OCI-LY1 (cell line): ENCODE results near the gene CST4.

Source experiments
- H2AFZ ChIP-seq: fragments of 200-600 bp; sonication (generic), shearing (Covaris generic); 2 replicates; pipeline ENCODE4 v1.6.0; 2014; ENCODE audit warnings: antibody characterized with exemption, mild to moderate bottlenecking, low read length
- H3F3A ChIP-seq: fragments of 200-600 bp; sonication (generic), shearing (Covaris generic); 2 replicates; pipeline ENCODE4 v1.6.0; 2014; ENCODE audit warnings: mild to moderate bottlenecking, antibody characterized with exemption, low read length, moderate library complexity; ENCODE audit not compliant: insufficient read depth
- H3K27ac ChIP-seq: fragments of 200-600 bp; sonication (generic); 2 replicates; pipeline ENCODE4 v1.5.1; 2014; ENCODE audit warnings: low read length, mixed run types, mild to moderate bottlenecking, low read depth; ENCODE audit not compliant: poor library complexity, severe bottlenecking
- H3K27me3 ChIP-seq: fragments of 200-600 bp; sonication (generic); 2 replicates; pipeline ENCODE4 v1.6.0; 2014; ENCODE audit warnings: antibody characterized with exemption, mild to moderate bottlenecking, low read length, moderate library complexity; ENCODE audit not compliant: insufficient read depth
- H3K36me3 ChIP-seq: fragments of 200-600 bp; sonication (generic); 2 replicates; pipeline ENCODE4 v1.6.1; 2014; ENCODE audit warnings: mild to moderate bottlenecking, antibody characterized with exemption, low read length, moderate library complexity, mixed read lengths; ENCODE audit not compliant: insufficient read depth
- H3K4me1 ChIP-seq: fragments of 200-600 bp; sonication (generic); 2 replicates; pipeline ENCODE4 v1.5.1; 2014; ENCODE audit warnings: mild to moderate bottlenecking, low read length, moderate library complexity; ENCODE audit not compliant: insufficient read depth, severe bottlenecking
- H3K4me2 ChIP-seq: fragments of 200-600 bp; sonication (generic), shearing (Covaris generic); 2 replicates; pipeline ENCODE4 v1.6.1; 2014; ENCODE audit warnings: low read length
- H3K4me3 ChIP-seq: fragments of 200-600 bp; sonication (generic); 2 replicates; pipeline ENCODE4 v1.5.1; 2014; ENCODE audit warnings: low read length, low read depth, mild to moderate bottlenecking, mixed read lengths; ENCODE audit not compliant: poor library complexity, severe bottlenecking
- H3K79me2 ChIP-seq: fragments of 200-600 bp; shearing (Covaris generic); 2 replicates; pipeline ENCODE4 v1.6.1; 2016; ENCODE audit warnings: mixed run types, low read length, mixed read lengths; ENCODE audit not compliant: insufficient read depth
- H3K9ac ChIP-seq: fragments of 200-600 bp; sonication (generic), shearing (Covaris generic); 2 replicates; pipeline ENCODE4 v1.6.1; 2014; ENCODE audit warnings: mild to moderate bottlenecking, low read length, mixed read lengths
- H3K9me2 ChIP-seq: fragments of 200-600 bp; sonication (generic), shearing (Covaris generic); 2 replicates; pipeline ENCODE4 v1.6.1; 2014; ENCODE audit warnings: low read depth, mild to moderate bottlenecking, low read length, mixed read lengths
- H3K9me3 ChIP-seq: fragments of 200-600 bp; shearing (Covaris generic); 2 replicates; pipeline ENCODE4 v1.6.1; 2014; ENCODE audit warnings: low read length, mixed read lengths
- H4K20me1 ChIP-seq: fragments of 200-600 bp; sonication (generic), shearing (Covaris generic); 2 replicates; pipeline ENCODE4 v1.6.0; 2016; ENCODE audit warnings: mild to moderate bottlenecking, low read length; ENCODE audit not compliant: insufficient read depth
- CTCF ChIP-seq: fragments of 200-600 bp; sonication (generic), shearing (Covaris generic); IDR thresholded peaks from 2 replicates; pipeline ENCODE4 v1.5.1; 2017; ENCODE audit warnings: mild to moderate bottlenecking, antibody characterized with exemption, low read length, moderate library complexity, mixed read lengths
- EZH2 ChIP-seq: fragments of 200-600 bp; sonication (generic), shearing (Covaris generic); IDR thresholded peaks from 2 replicates; pipeline ENCODE4 v1.8.0; 2017; ENCODE audit warnings: borderline replicate concordance, mixed run types, mild to moderate bottlenecking, antibody characterized with exemption, low read length, moderate library complexity, mixed read lengths

Gene CST4

GRCh38 chr20:23691675-23692074 lies 2.8 kb upstream of the CST4 start:
- Histone ChIP-seq H3K4me3 (no peak overlapping the region), H3K79me2 (no peaks in the 10 kb centered on the region), H3K9me3 (no peaks in the 10 kb centered on the region), H3K9me2 (no peaks in the 10 kb centered on the region), H3K27me3 (no peaks in the 10 kb centered on the region), H3K9ac (no peak overlapping the region), H3K36me3 (no peaks in the 10 kb centered on the region), H2AFZ (no peak overlapping the region), H3K27ac (no peak overlapping the region), H3F3A (no peaks in the 10 kb centered on the region), H3K4me2 (no peak overlapping the region), H3K4me1 (no peaks in the 10 kb centered on the region), H4K20me1 (no peaks in the 10 kb centered on the region)
- TF ChIP-seq CTCF = no peak
- TF ChIP-seq EZH2 = no peak

GRCh38 chr20:23690581-23690980 lies 1.7 kb upstream of the CST4 start:
- H3K27ac ChIP-seq = no peak overlapping the region
- no peaks in the 10 kb centered on the region for H3F3A ChIP-seq
- H3K4me3 ChIP-seq = no peak overlapping the region
- H2AFZ ChIP-seq = no peak overlapping the region
- TF ChIP-seq EZH2 (no peak), CTCF (no peak)
- no peaks in the 10 kb centered on the region for H3K4me1 ChIP-seq
- no peaks in the 10 kb centered on the region for H4K20me1 ChIP-seq
- H3K9me2 ChIP-seq = no peaks in the 10 kb centered on the region
- no peaks in the 10 kb centered on the region for H3K79me2 ChIP-seq
- H3K9ac ChIP-seq = no peak overlapping the region
- no peak overlapping the region for H3K4me2 ChIP-seq
- no peaks in the 10 kb centered on the region for H3K36me3 ChIP-seq
- no peaks in the 10 kb centered on the region for H3K9me3 ChIP-seq
- no peaks in the 10 kb centered on the region for H3K27me3 ChIP-seq

GRCh38 chr20:23689399-23689690 lies 507 bp upstream of the CST4 start:
- H3F3A ChIP-seq = no peaks in the 10 kb centered on the region
- no peak overlapping the region for H3K27ac ChIP-seq
- H3K4me3 ChIP-seq = no peak overlapping the region
- H3K27me3 ChIP-seq = no peaks in the 10 kb centered on the region
- H3K9me3 ChIP-seq = no peaks in the 10 kb centered on the region
- H3K79me2 ChIP-seq = no peaks in the 10 kb centered on the region
- H3K9me2 ChIP-seq = no peaks in the 10 kb centered on the region
- no peak overlapping the region for H3K4me2 ChIP-seq
- H2AFZ ChIP-seq = no peak overlapping the region
- no peaks in the 10 kb centered on the region for H4K20me1 ChIP-seq
- no peak overlapping the region for H3K9ac ChIP-seq
- TF ChIP-seq EZH2 (no peak), CTCF (no peak)
- H3K36me3 ChIP-seq = no peaks in the 10 kb centered on the region
- no peaks in the 10 kb centered on the region for H3K4me1 ChIP-seq
